T-helper 2 cell (primary cell): ENCODE measurements around the gene NRTN.
"Not testable (repeated sequence)": the region's sequence is repeated elsewhere in the genome, so short reads cannot be mapped to it uniquely, and the experiment has no call there.

Source experiments
- DNase-seq, 5 experiments: peaks; one replicate each; pipeline versions ENCODE4 v3.0.0 to v3.0.0-alpha.2; 2012 to 2022

Gene NRTN

GRCh38 chr19:5839065-5840017 lies 34.5 kb downstream of the NRTN start, which contains the start of gene FUT6:
Gene FUT6, minus strand, starts transcription at chr19:5839702. Its CDS starts 7,135 bp downstream, at chr19:5832567.
- DNase-seq = no peak

GRCh38 chr19:5841735-5842111 lies 36.9 kb downstream of the NRTN start:
- DNase-seq = not testable (repeated sequence)

GRCh38 chr19:5843295-5843927 lies 38.5 kb downstream of the NRTN start:
- DNase-seq = no peak

DNA sequence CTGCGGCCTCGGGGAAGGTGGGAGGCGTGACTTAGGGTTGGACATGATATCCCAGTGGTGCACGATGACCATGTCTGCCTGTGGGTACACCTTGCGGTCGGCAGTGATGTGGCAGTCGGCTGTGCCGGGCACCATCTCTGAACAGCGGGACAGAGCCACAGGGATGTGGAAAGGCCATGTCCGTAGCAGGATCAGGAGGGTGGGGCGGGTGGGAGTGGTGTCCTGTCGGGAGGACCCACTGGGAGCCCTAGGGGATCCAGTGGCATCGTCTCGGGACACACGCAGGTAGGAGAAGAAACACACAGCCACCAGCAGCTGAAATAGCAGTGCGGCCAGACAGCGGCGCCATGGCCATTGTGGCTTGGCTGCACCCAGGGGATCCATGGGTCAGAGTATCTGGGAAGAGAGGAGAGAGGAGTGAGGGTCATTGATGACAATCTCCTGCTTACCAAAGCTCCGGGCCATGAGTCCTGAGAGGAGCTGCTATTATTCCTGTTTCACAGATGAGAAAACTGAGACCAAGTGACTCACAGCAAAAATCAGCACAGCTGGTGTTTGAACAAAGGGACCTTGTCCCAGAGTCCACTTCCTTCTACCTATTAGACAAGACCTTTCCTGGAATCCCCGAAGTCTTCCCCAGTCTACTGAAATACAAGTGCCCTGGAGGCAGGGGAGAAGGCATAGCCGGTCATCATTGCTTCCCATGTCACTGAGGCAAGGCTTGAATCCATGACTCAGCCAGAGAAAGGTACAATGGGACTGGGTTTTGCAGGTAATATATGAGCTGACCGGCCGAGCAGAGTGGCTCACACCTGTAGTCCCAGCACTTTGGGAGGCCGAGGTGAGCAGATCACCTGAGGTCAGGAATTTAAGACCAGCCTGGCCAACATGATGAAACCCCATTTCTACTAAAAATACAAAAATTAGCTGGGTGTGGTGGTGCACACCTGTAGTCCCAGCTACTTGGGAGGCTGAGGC lies 39.9 kb downstream of the NRTN start:
- no peak for DNase-seq

DNA sequence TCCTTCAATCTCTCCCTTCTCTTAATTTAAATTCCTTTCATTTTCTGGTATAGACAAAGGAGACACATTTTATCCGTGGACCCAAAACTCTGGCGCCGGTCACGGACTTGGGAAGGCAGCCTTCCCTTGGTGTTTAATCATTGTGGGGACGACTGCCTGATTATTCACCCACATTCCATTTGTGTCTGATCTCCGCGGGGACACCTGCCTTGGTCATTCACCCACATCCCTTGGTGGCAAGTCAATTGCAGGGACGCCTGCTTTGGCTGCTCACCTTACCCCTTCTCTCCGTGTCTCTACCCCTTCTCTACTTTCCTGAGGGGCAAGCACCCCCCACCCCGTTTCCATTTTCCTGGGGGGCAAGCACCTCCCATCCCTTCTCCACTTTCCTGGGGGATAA lies 43.0 kb downstream of the NRTN start:
- not testable (repeated sequence) for DNase-seq

DNA sequence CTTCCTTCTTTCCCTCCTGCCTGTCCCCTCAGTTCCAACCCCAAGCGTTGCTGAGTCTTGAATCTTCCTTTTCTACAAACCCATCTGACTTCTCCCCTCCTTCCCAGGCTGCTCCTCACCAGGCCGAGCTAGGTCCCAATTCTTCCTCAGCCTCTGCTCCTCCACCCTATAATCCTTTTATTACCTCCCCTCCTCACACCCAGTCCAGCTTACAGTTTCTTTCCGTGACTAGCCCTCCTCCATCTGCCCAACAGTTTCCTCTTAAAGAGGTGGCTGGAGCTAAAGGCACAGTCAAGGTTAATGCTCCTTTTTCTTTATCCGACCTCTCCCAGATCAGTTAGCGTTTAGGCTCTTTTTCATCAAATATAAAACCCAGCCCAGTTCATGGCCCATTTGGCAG lies 43.8 kb downstream of the NRTN start:
- not testable (repeated sequence) for DNase-seq

DNA sequence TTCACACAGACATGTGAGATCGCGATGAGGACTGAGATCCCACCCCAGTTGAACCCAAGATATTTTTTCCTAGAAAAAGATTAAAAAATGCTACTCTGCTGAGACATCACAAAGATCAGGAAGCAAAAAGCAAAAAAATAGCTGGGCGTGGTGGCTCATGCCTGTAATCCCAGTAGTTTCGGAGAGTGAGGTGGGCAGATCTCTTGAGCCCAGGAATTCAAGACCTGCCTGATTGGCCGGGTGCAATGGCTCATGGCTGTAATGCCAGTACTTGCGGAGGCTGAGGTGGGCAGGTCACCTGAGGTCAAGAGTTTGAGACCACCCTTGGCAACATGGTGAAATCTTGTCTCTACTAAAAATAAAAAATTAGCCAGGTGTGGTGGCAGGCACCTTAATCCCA lies 45.3 kb downstream of the NRTN start:
- DNase-seq = no peak

DNA sequence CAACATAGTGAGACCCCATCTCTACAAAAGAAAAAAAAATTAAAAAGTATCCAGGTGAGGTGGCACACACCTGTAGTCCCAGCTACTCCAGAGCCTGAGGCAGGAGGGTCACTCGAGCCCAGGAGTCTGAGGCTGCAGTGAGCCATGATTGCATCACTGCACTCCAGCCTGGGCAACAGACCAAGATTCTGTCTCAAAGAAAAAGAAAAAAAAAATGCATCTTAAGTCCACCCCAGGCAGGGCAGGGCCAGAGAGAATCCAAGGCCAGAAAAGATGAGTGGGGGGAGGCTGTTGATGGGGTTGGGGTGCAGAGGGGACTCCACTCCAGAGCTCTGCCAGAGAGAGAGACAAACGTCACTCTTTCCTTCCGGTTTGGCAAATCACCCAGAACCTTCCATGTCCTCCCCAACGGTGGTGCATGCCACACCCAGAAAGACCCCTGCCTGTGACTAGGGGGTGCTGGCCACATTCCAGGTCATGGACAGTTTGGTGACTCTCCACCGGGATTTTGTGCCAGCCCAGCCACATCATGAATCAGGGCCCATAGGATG lies 46.0 kb downstream of the NRTN start:
- no peak for DNase-seq

DNA sequence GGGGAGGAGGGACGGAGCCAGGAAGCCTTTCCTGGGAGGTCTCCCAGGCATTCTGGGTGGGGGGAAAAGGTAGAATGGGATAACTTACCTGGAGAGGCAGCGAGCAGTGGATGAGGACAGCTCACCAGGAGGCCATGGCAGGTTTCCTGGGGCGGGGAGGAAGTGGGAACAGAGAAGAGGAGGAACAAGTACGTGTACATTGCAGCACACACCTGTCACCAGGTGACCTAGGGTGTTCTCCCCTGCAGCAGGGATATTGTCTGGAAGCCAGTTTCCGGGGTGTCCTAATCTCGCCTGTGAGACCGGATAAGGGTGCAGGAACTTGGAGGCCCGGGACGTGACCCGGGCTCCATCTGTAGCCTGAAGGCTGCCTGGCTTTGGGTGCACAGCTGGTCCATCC lies 46.4 kb downstream of the NRTN start, which contains the start of gene FUT3:
Gene FUT3 (minus strand): TSS at position 148 of the 400 bp plus-strand sequence.
- DNase-seq = no peak

GRCh38 chr19:5854121-5854520 lies 49.3 kb downstream of the NRTN start:
- not testable (repeated sequence) for DNase-seq

GRCh38 chr19:5855151-5855550 lies 50.3 kb downstream of the NRTN start:
- not testable (repeated sequence) for DNase-seq

DNA sequence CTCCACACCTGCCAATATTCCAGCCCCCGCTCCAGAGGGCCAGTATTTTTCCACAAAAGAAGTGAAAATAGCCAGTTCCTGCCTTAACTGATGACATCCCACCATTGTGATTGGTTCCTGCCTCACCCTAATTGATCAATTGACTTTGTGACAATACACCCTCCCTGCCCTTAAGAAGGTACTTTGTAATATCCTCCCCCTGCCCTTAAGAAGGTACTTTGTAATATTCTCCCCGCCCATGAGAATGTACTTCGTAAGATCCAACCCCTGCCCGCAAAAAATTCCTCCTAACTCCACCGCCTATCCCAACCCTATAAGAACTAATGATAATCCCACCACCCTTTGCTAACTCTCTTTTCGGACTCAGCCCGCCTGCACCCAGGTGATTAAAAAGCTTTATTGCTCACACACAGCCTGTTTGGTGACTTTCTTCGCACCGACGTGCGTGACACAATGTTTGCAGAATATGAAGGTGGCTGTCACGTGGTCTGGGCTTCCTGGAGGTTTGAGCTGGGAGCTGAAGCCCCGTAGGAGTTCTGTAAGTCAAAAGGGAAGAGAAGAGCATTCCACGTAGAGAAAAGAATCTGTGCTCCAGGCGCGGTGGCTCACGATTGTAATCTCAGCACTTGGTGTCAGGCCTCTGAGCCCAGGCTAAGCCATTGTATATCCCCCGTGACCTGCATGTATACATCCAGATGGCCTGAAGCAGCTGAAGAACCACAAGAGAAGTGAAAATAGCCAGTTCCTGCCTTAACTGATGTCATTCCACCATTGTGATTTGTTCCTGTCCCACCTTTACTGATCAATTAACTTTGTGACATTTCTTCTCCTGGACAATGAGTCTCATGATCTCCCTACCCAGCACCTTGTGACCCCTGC lies 52.6 kb downstream of the NRTN start:
- DNase-seq = no peak

GRCh38 chr19:5863030-5863665 lies 58.3 kb downstream of the NRTN start:
- DNase-seq = no peak

GRCh38 chr19:5864013-5864720 lies 59.3 kb downstream of the NRTN start:
- no peak for DNase-seq

GRCh38 chr19:5864725-5865486 lies 60.0 kb downstream of the NRTN start:
- no peak for DNase-seq

- DNase-seq = no peak
These were observed 60.9 kb downstream of the NRTN start for GRCh38 chr19:5865772-5866171.

DNA sequence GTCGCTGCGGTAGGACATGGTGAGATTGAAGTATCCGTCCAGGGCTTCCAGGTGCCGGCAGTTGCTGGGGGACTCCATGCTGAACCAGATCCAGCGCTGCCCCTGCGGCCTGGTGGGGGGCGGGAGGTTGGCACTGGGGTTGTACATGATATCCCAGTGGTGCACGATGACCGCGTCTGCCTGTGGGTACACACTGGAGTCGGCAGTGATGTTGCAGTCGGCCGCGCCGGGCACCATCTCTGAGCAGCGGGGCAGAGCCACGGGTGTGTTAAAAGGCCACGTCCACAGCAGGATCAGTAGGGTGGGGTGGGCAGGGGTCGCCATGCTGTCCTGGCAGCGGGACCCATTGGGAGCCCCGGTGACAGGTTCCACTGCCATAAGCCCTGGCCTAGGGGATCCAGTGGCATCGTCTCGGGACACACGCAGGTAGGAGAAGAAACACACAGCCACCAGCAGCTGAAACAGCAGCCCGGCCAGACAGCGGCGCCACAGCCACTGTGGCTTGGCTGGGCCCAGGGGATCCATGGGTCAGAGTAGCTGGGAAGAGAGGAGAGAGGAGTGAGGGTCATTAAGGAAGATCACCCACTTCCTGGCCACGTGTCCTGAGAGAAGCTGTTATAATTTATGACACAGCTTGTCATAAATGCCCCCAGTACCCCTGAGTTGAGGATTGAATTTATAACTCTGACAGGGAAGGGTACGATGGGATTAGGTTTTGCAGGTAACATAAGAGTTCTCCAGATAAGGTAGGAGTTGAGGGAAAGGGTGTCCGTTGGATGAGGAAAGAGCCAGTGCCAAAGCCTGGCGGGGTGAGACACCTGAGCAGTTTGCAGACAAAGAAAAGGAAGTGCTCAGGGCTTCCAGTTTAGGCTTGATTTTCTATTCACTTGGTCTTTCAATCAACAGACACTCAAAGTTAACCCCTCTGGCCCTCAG lies 62.6 kb downstream of the NRTN start:
- DNase-seq = no peak

GRCh38 chr19:5870986-5871394 lies 66.1 kb downstream of the NRTN start:
- DNase-seq = no peak
